Activated CD8-positive, alpha-beta T cell treated with anti-CD3 and anti-CD28 coated beads for 36 hours (primary cell): ENCODE measurements around the gene RNF130. TPM values are rescaled to one million over a fixed set of nuclear protein-coding genes. Genes with fewer than 3 reads are reported as not detected.

Source experiments
- ATAC-seq: fragments of 200-7000 bp; cut with Tn5 transposase; one replicate; pipeline ENCODE4 v1.10.0; 2021; ENCODE audit warnings: mild to moderate bottlenecking, moderate library complexity
- CTCF ChIA-PET: fragments of 350-600 bp; sonication (Branson Sonifier 250); formaldehyde crosslinking; loops from one replicate; lab custom pipeline; 2021; ENCODE audit warnings: antibody characterized with exemption; lab: Charles Lee
- POLR2A ChIA-PET: fragments of 350-600 bp; sonication (Branson Sonifier 250); formaldehyde crosslinking; loops from one replicate; lab custom pipeline; 2021; ENCODE audit warnings: antibody characterized with exemption; lab: Charles Lee
- DNase-seq: peaks from one replicate; pipeline ENCODE4 v3.0.0-alpha.2; 2020
- H3K27ac Mint-ChIP-seq: one replicate; pipeline ENCODE4 v1.8.0; 2021; ENCODE audit warnings: mild to moderate bottlenecking, mixed read lengths
- H3K27me3 Mint-ChIP-seq: one replicate; pipeline ENCODE4 v1.8.0; 2021; ENCODE audit warnings: mixed read lengths
- H3K36me3 Mint-ChIP-seq: one replicate; pipeline ENCODE4 v1.8.0; 2021; ENCODE audit warnings: low read depth, mixed read lengths
- H3K4me1 Mint-ChIP-seq: one replicate; pipeline ENCODE4 v1.8.0; 2021; ENCODE audit warnings: low read depth, mixed read lengths
- H3K4me3 Mint-ChIP-seq: one replicate; pipeline ENCODE4 v1.8.0; 2021; ENCODE audit warnings: mild to moderate bottlenecking, moderate library complexity, mixed read lengths
- H3K9me3 Mint-ChIP-seq: one replicate; pipeline ENCODE4 v1.8.0; 2021; ENCODE audit warnings: mixed read lengths
- intact Hi-C: fragments of 100-400 bp; cut with micrococcal nuclease; formaldehyde crosslinking; loops from one replicate; pipeline ENCODE4 v1.10.0; 2022
- total RNA-seq, 2 experiments: library from RNA; stranded (reverse); gene quantifications; one replicate each; pipeline ENCODE4 v1.2.3, GENCODE V29; 2021
- TF ChIP-seq, protein P1 (sequence below): fragments of 200-600 bp; IDR thresholded peaks from one replicate; pipeline ENCODE4 v1.8.0; 2022; ENCODE audit warnings: antibody characterized with exemption, mild to moderate bottlenecking

The RNF130 gene
- total RNA-seq, 2 experiments from 2014 or later, result 10.1 to 10.6 TPM

DNA sequence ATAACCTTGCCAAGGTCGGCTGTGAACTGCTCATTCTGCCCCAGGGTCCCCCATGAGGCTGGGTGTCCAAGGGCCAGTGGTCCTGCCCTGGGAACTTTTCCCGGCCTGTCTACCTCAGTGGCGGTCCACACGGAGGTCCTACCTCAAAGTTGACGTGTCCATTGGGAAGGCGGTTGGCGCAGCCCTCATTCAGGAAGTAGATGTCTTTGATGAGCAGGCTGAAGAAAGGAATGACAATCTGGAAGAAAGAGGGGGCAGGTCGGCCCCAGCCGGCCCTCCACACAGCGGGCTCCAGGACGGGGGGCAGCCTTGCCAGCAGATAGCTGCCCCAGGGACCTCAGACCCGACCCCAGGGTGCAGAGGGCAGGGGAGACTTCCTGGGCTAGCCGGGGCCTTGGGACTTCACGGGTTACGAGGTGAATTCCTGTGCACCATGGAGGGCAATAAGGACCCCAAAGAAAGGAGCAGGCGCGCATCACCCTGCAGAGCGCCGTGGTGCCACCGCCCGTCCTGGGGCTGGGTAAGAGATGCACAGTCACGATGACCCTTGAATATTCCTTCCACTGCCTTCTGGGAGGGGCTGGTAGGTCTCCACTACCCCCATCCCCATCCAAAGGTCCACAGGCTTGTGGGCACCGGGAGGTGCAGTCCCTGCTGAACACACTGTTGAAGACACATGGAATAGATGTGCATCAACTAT is 42.9 kb upstream of the RNF130 start:
- no peak overlapping the region for H3K27ac Mint-ChIP-seq
- peaks cover 1% of the 10 kb centered on the region for H3K27me3 Mint-ChIP-seq
- DNase-seq (no peak), ATAC-seq (no peak)
- ChIA-PET POLR2A (no interaction called here), CTCF (no interaction called here)
- intact Hi-C loops, result no loop called here
- H3K4me3 Mint-ChIP-seq, result no peak overlapping the region
- TF ChIP-seq, protein P1, sequence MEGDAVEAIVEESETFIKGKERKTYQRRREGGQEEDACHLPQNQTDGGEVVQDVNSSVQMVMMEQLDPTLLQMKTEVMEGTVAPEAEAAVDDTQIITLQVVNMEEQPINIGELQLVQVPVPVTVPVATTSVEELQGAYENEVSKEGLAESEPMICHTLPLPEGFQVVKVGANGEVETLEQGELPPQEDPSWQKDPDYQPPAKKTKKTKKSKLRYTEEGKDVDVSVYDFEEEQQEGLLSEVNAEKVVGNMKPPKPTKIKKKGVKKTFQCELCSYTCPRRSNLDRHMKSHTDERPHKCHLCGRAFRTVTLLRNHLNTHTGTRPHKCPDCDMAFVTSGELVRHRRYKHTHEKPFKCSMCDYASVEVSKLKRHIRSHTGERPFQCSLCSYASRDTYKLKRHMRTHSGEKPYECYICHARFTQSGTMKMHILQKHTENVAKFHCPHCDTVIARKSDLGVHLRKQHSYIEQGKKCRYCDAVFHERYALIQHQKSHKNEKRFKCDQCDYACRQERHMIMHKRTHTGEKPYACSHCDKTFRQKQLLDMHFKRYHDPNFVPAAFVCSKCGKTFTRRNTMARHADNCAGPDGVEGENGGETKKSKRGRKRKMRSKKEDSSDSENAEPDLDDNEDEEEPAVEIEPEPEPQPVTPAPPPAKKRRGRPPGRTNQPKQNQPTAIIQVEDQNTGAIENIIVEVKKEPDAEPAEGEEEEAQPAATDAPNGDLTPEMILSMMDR, result no peak
- H3K36me3 Mint-ChIP-seq, result no peaks in the 10 kb centered on the region
- H3K4me1 Mint-ChIP-seq, result no peaks in the 10 kb centered on the region
- no peaks in the 10 kb centered on the region for H3K9me3 Mint-ChIP-seq

DNA sequence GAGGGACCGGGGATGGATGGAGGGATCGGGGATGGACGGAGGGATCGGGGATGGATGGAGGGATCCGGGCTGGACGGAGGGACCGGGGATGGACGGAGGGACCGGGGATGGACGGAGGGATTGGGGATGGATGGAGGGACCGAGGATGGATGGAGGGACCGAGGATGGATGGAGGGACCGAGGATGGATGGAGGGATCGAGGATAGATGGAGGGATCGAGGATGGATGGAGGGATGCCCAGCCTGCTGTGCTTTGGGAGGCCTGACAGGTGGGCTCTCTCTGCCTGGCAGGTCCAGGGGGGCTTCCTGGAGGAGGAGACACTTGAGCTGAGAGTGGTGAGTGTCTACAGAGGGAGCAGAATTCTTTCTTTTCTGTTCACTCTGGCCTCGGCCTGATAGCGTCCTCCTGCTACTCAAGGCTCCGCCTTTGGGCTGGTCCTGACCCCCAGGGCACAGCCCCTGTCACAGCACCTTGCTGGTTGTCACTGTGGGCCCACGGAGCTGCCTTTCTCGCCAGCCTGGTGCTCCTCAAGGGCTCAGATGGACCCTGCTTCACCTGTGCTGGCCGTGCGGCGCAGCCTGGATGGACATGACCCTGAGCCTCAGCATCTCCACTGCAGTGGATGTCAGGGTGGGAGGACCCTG is 42.2 kb upstream of the RNF130 start:
- no peaks in the 10 kb centered on the region for H3K36me3 Mint-ChIP-seq
- POLR2A ChIA-PET, result no interaction called here
- TF ChIP-seq, protein P1, result no peak
- ATAC-seq (no peak), DNase-seq (no peak)
- no peak overlapping the region for H3K27ac Mint-ChIP-seq
- no peaks in the 10 kb centered on the region for H3K4me1 Mint-ChIP-seq
- no peaks in the 10 kb centered on the region for H3K9me3 Mint-ChIP-seq
- H3K4me3 Mint-ChIP-seq, result no peak overlapping the region
- H3K27me3 Mint-ChIP-seq, result peaks cover 1% of the 10 kb centered on the region
- intact Hi-C loops, result no loop called here
- CTCF ChIA-PET, result no interaction called here

DNA sequence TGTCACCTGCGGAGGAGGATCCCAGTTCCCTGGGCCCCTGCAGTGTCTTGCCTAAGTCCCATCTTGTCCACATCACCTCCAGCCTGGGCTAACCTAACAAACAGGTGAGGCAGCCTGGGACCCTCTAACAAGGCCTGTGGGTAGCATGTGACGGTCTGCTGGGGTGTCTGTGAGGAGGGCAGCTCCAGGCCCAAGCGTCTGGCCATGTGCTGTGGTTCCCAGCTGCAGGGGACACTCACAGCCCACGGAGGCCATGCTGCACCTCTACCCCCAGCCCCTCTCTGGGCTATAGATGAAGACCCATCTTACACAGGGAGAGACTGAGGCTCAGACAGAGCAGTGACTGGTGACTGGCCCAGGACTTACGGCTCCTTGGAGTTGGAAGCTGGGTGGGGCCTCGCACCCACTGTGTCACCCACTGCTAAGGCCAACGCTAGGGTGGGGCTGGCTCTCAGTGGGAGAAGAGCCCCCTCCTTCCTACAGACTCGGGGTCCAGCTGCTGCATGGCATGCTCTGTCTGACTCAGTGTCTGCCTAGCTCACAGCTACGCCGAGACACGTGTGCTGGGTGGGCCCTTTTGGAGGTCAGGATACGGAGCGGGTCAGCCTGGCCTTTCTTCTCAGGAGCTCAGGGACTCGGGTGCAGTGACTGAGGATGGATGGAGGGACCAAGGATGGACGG is 40.8 kb upstream of the RNF130 start:
- no peaks in the 10 kb centered on the region for H3K4me1 Mint-ChIP-seq
- H3K9me3 Mint-ChIP-seq, result peaks cover 7% of the 10 kb centered on the region
- no peak for DNase-seq
- POLR2A ChIA-PET, result no interaction called here
- no peak overlapping the region for H3K4me3 Mint-ChIP-seq
- peaks cover 1% of the 10 kb centered on the region for H3K36me3 Mint-ChIP-seq
- CTCF ChIA-PET, result interaction anchor here (0.6 kb wide), 1 partner anchor 814 kb away, joined by 3 read pairs; no protein-coding TSS in a partner anchor
- peaks cover 1% of the 10 kb centered on the region for H3K27me3 Mint-ChIP-seq
- no peak for ATAC-seq
- intact Hi-C loops, result no loop called here
- no peak overlapping the region for H3K27ac Mint-ChIP-seq
- TF ChIP-seq, protein P1, result no peak

DNA sequence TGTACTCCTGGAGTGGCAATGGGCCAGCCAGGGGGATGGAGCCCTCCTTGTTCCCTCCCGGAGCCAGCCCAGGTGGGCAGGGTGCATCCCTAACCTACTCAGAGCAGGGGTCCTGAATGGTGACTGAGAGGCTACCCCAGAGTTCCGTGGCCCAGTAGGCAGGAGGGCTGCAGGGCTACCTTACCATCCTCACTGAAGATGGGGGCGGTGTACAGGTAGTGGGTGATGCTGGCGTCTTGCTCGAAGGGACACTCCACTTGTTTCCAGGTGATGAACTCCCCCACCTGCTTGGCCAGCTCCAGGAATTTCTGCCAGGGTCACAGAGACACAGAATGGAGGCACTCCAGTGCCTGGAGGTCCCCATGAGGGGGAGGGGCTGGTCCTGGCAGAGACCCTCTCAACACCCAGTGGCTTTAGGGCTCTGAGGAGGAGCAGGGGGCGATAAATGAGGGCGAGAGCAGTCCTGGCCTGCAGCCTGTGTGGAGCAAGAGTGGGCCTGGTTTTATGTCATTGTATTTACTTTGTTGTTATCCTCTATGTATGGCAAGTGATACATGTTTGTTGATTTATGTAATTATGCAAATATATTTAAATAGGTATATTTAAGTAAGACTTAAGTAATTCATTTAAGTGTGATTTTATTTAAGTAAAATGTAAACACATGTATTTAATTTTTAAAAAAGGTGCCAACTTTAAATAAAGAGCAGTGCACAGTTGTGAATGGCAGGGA is 39.9 kb upstream of the RNF130 start:
- DNase-seq, result no peak
- H3K4me3 Mint-ChIP-seq, result no peak overlapping the region
- H3K36me3 Mint-ChIP-seq, result peaks cover 1% of the 10 kb centered on the region
- TF ChIP-seq, protein P1, result no peak
- H3K27ac Mint-ChIP-seq, result no peak overlapping the region
- POLR2A ChIA-PET, result no interaction called here
- intact Hi-C loops, result no loop called here
- H3K27me3 Mint-ChIP-seq, result peaks cover 5% of the 10 kb centered on the region
- no peak for ATAC-seq
- no peaks in the 10 kb centered on the region for H3K4me1 Mint-ChIP-seq
- H3K9me3 Mint-ChIP-seq, result peaks cover 13% of the 10 kb centered on the region
- CTCF ChIA-PET, result no interaction called here
